GM12892 (cell line): ENCODE data around the gene PRR20G.

Source experiments
- POLR2AphosphoS5 ChIP-seq: IDR thresholded peaks from 2 replicates; pipeline ENCODE4 v1.6.1; 2011; ENCODE audit warnings: low read depth, low read length, control low read depth
- TAF1 ChIP-seq: IDR thresholded peaks from 2 replicates; pipeline ENCODE4 v1.6.1; 2011; ENCODE audit warnings: low read depth, mild to moderate bottlenecking, control low read depth, low read length, borderline replicate concordance

DNA sequence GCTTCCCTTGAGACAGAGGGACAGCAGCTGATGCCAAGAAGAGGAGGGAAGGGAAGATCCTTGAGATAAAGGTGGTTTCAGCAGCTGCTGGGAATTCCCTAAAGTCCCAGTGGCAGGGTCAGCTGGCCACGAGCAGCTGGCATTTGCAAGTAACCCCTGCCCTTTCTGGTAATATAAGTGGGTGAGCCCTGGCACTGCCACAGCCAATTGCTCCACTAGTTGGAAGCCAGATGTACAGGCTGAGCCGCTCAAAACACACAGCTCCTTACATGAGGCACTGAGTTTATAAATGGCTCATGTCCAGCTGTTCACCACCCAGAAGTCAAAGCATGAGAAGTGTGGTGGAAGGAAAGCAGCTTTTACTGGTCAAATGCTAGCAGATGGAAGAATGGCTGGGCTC, 35.4 kb downstream of the PRR20G start:
- TF ChIP-seq POLR2AphosphoS5 (no peak), TAF1 (no peak)
